SU-DHL-6 (cell line): Measurements from ENCODE around the gene CLDN6.

Experiments
- CTCF ChIP-seq: fragments of 200-600 bp; sonication (generic); IDR thresholded peaks from one replicate; pipeline ENCODE4 v1.5.1; 2017; ENCODE audit warnings: antibody characterized with exemption, mild to moderate bottlenecking, low read length, moderate library complexity; ENCODE audit not compliant: insufficient read depth, poor library complexity, severe bottlenecking
- EZH2phosphoT487 ChIP-seq: fragments of 200-600 bp; sonication (generic), shearing (Covaris generic); conservative IDR thresholded peaks from 2 replicates; pipeline ENCODE4 v1.6.1; 2018; ENCODE audit warnings: mild to moderate bottlenecking, antibody characterized with exemption, low read length, moderate library complexity, mixed read lengths

GRCh38 chr16:3035289-3035971, 17.4 kb upstream of the CLDN6 start:
- TF ChIP-seq CTCF (no peak), EZH2phosphoT487 (no peak)
